Measurements from ENCODE around the gene SEMA4D.

SEMA4D gene

DNA sequence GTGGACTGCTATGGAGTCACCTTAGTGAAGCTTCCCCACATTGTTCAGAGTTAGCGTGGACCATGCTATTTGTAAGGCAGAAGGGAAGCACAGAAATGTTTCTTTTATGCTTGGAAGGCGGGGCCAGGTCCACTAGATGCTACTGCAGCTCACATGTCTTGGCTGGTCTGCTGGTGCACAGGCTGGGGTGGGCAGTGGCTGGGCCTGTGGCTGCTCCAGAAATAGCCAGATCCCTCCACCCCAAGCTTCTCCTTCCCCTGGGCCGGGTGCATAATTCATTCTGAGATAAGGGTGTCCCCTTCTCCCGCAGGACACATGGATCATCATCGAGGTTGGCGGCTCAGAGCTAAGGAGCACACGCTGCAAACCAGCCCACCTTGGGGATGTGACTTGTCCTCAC is 14.5 kb upstream of the SEMA4D start:
- Histone ChIP-seq H2AFZ (ENCODE audit: low read depth) (no peak overlapping the region), H3K4me3 (IDR thresholded peaks at IDR 0.05; ENCODE audit: insufficient read depth, low read depth, low read length) (no peak overlapping the region), H3K27ac (no peak overlapping the region), H3K79me2 (ENCODE audit: insufficient read depth, low read depth) (no peaks in the 10 kb centered on the region), H3K36me3 (ENCODE audit: insufficient read depth) (no peaks in the 10 kb centered on the region), H3K4me2 (no peak overlapping the region), H3K4me1 (ENCODE audit: low read depth, poor library complexity, severe bottlenecking) (no peaks in the 10 kb centered on the region), H3K27me3 (ENCODE audit: insufficient read depth, low read depth) (no peaks in the 10 kb centered on the region), H4K20me1 (ENCODE audit: insufficient read depth) (no peaks in the 10 kb centered on the region), H3K9ac (no peak overlapping the region)
- TF ChIP-seq, protein P1, sequence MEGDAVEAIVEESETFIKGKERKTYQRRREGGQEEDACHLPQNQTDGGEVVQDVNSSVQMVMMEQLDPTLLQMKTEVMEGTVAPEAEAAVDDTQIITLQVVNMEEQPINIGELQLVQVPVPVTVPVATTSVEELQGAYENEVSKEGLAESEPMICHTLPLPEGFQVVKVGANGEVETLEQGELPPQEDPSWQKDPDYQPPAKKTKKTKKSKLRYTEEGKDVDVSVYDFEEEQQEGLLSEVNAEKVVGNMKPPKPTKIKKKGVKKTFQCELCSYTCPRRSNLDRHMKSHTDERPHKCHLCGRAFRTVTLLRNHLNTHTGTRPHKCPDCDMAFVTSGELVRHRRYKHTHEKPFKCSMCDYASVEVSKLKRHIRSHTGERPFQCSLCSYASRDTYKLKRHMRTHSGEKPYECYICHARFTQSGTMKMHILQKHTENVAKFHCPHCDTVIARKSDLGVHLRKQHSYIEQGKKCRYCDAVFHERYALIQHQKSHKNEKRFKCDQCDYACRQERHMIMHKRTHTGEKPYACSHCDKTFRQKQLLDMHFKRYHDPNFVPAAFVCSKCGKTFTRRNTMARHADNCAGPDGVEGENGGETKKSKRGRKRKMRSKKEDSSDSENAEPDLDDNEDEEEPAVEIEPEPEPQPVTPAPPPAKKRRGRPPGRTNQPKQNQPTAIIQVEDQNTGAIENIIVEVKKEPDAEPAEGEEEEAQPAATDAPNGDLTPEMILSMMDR (conservative IDR thresholded peaks at IDR 0.05; ENCODE audit: low read depth, low read length) = no peak

DNA sequence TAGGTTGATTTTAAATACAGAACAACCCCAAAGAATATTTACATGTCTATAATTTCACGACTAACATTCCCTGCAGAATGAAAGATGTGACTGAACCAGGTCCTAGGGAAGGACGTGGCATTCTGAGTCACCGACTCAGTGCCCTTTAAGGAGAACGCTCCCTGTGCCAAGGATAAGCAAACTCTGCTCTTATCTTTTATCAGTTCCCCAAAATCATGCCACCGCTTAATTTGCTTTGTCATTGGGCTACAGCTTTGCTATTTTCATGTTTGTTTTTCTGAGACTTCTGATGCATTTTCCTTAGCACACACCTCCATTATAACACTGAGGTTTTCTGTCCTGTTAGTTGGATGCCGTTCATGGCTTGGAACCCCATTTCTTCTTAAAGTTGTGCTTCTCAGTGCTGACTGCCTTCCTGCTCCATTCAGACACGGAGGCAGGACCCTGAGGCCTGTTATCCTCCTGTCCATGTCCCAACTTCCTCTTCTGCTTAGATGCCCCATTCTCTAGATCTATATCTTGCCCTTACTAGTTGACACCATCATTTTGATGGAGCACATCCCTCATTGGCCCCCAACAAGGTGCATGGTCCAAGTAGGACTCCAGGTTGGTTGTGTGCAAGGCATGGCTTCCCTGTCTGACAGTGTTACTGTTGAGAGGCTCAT is 11.2 kb upstream of the SEMA4D start:
- Histone ChIP-seq H3K4me3 (IDR thresholded peaks at IDR 0.05; ENCODE audit: insufficient read depth, low read depth, low read length) (no peak overlapping the region), H4K20me1 (ENCODE audit: insufficient read depth) (no peaks in the 10 kb centered on the region), H3K36me3 (ENCODE audit: insufficient read depth) (no peaks in the 10 kb centered on the region), H3K4me2 (no peak overlapping the region), H2AFZ (ENCODE audit: low read depth) (no peak overlapping the region), H3K9ac (no peak overlapping the region), H3K27me3 (ENCODE audit: insufficient read depth, low read depth) (no peaks in the 10 kb centered on the region), H3K4me1 (ENCODE audit: low read depth, poor library complexity, severe bottlenecking) (no peaks in the 10 kb centered on the region), H3K27ac (no peak overlapping the region), H3K79me2 (ENCODE audit: insufficient read depth, low read depth) (no peaks in the 10 kb centered on the region)
- TF ChIP-seq, protein P1 (conservative IDR thresholded peaks at IDR 0.05; ENCODE audit: low read depth, low read length) = no peak

DNA sequence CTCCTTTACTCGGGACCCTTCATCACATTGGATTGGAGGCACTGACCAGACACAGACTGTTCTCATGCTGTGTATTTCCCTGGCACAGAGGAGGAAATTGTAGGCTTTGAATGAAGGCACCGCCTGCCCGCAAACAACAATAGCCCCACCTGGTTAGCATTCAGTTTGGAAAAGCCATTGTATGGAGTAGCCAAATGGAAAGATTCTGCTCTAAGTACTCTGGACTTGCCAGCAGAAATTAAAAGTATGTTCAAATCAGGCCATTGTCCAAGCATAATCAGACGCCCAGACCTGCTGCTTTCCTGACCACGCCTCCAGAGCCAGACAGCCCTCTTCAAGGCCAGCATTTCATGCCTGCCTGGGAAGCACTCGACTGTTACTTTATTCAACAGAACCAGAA is 8.0 kb upstream of the SEMA4D start:
- no peak overlapping the region for H3K4me2 ChIP-seq
- H3K4me1 ChIP-seq (ENCODE audit: low read depth, poor library complexity, severe bottlenecking) = no peaks in the 10 kb centered on the region
- H2AFZ ChIP-seq (ENCODE audit: low read depth) = no peak overlapping the region
- no peaks in the 10 kb centered on the region for H3K79me2 ChIP-seq (ENCODE audit: insufficient read depth, low read depth)
- H3K9ac ChIP-seq = no peak overlapping the region
- no peaks in the 10 kb centered on the region for H3K27me3 ChIP-seq (ENCODE audit: insufficient read depth, low read depth)
- H3K4me3 ChIP-seq (IDR thresholded peaks at IDR 0.05; ENCODE audit: insufficient read depth, low read depth, low read length) = no peak overlapping the region
- H3K36me3 ChIP-seq (ENCODE audit: insufficient read depth) = no peaks in the 10 kb centered on the region
- no peak overlapping the region for H3K27ac ChIP-seq
- TF ChIP-seq, protein P1 (conservative IDR thresholded peaks at IDR 0.05; ENCODE audit: low read depth, low read length) = no peak
- H4K20me1 ChIP-seq (ENCODE audit: insufficient read depth) = no peaks in the 10 kb centered on the region

DNA sequence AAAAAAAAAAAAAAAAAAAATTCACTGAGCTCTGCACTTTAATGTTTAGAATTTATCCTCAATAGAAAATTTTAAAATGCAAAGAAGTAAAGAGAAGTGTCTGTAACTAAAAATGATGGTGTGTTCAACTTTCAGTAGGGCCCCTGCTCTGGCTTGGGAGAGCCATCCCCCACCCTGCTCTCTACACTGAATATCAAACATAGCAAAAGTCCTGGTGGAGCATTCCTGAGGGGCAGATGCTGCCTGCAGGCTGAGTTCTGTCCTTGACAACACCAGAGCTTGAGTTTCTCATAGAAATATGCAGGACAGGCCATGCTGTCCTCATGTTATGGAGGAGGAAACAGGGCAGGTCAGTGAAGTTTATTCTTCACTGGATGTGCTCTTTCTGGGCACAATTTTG is 7.1 kb upstream of the SEMA4D start:
- no peaks in the 10 kb centered on the region for H4K20me1 ChIP-seq (ENCODE audit: insufficient read depth)
- H3K4me1 ChIP-seq (ENCODE audit: low read depth, poor library complexity, severe bottlenecking) = peaks cover 6% of the 10 kb centered on the region
- H3K27ac ChIP-seq = no peak overlapping the region
- no peak overlapping the region for H3K9ac ChIP-seq
- no peaks in the 10 kb centered on the region for H3K27me3 ChIP-seq (ENCODE audit: insufficient read depth, low read depth)
- no peak overlapping the region for H3K4me3 ChIP-seq (IDR thresholded peaks at IDR 0.05; ENCODE audit: insufficient read depth, low read depth, low read length)
- H3K79me2 ChIP-seq (ENCODE audit: insufficient read depth, low read depth) = no peaks in the 10 kb centered on the region
- no peak overlapping the region for H2AFZ ChIP-seq (ENCODE audit: low read depth)
- TF ChIP-seq, protein P1 (conservative IDR thresholded peaks at IDR 0.05; ENCODE audit: low read depth, low read length) = no peak
- no peaks in the 10 kb centered on the region for H3K36me3 ChIP-seq (ENCODE audit: insufficient read depth)
- no peak overlapping the region for H3K4me2 ChIP-seq

All from KMS-11 (cell line).